Lower lobe of right lung (tissue), 2 donors: Measurements from ENCODE around the gene DCDC1. TPM values are rescaled to one million over a fixed set of nuclear protein-coding genes. Genes with fewer than 3 reads are reported as not detected.

Source experiments
- ATAC-seq, 2 donors: fragments of 200-7000 bp; cut with Tn5 transposase; one replicate each; pipeline ENCODE4 v1.9.1; 2020 to 2022; ENCODE audit warnings: mild to moderate bottlenecking in 2 of 2, moderate library complexity in 2 of 2
- DNase-seq: peaks from one replicate; pipeline ENCODE4 v3.0.0-alpha.2; 2020
- H3K27ac ChIP-seq: fragments of 200-600 bp; one replicate; pipeline ENCODE4 v1.8.0; 2022
- H3K27me3 ChIP-seq: fragments of 200-600 bp; one replicate; pipeline ENCODE4 v1.8.0; 2022; ENCODE audit warnings: low read depth
- H3K36me3 ChIP-seq: fragments of 200-600 bp; one replicate; pipeline ENCODE4 v1.8.0; 2022; ENCODE audit warnings: mild to moderate bottlenecking
- H3K4me1 ChIP-seq: fragments of 200-600 bp; one replicate; pipeline ENCODE4 v1.8.0; 2022
- H3K4me3 ChIP-seq: fragments of 200-600 bp; one replicate; pipeline ENCODE4 v1.8.0; 2022; ENCODE audit warnings: mild to moderate bottlenecking
- H3K9me3 ChIP-seq: fragments of 200-600 bp; one replicate; pipeline ENCODE4 v1.8.0; 2022
- CTCF ChIP-seq: fragments of 200-600 bp; IDR thresholded peaks from one replicate; pipeline ENCODE4 v1.8.0; 2022; ENCODE audit warnings: antibody characterized with exemption, mild to moderate bottlenecking
- intact Hi-C: fragments of 100-400 bp; cut with DNase I; formaldehyde crosslinking; loops from one replicate; pipeline ENCODE4 v1.11.0; 2022
- total RNA-seq: library from RNA; stranded (reverse); fragmentation: NEBNext Ultra II Directional; extraction: Animal tissue kit (Norgen Biotek cat#: 25700); gene quantifications from one replicate; pipeline ENCODE4 v1.2.1, GENCODE V29; 2021
- donor health status: DM: no; HTN: yes; CAD: no; lungs with severe emphysema.

DCDC1 gene
- total RNA-seq, 1 donor from 2014 or later, result 4.1 TPM

- ATAC-seq (no peak), DNase-seq (no peak)
- Histone ChIP-seq H3K4me3 (no peak overlapping the region), H3K27ac (no peak overlapping the region), H3K27me3 (no peaks in the 10 kb centered on the region), H3K36me3 (no peaks in the 10 kb centered on the region), H3K9me3 (peaks cover 4% of the 10 kb centered on the region), H3K4me1 (no peaks in the 10 kb centered on the region)
- intact Hi-C loops, result no loop called here
- TF ChIP-seq CTCF, result no peak
Measured at GRCh38 chr11:31050061-31050765, 319.3 kb downstream of the DCDC1 start.

- Histone ChIP-seq H3K27me3 (no peaks in the 10 kb centered on the region), H3K36me3 (no peaks in the 10 kb centered on the region), H3K4me3 (no peak overlapping the region), H3K27ac (no peak overlapping the region), H3K4me1 (no peaks in the 10 kb centered on the region), H3K9me3 (no peaks in the 10 kb centered on the region)
- intact Hi-C loops, result no loop called here
- DNase-seq (no peak), ATAC-seq (no peak)
- no peak for TF ChIP-seq CTCF
Measured at GRCh38 chr11:31045335-31045734, 324.2 kb downstream of the DCDC1 start.

- H3K9me3 ChIP-seq, result no peaks in the 10 kb centered on the region
- H3K4me1 ChIP-seq, result no peaks in the 10 kb centered on the region
- ATAC-seq (no peak), DNase-seq (no peak)
- H3K27me3 ChIP-seq, result no peaks in the 10 kb centered on the region
- no peak for TF ChIP-seq CTCF
- intact Hi-C loops, result no loop called here
- no peak overlapping the region for H3K4me3 ChIP-seq
- no peak overlapping the region for H3K27ac ChIP-seq
- H3K36me3 ChIP-seq, result no peaks in the 10 kb centered on the region
Measured at GRCh38 chr11:31030138-31030792, 339.3 kb downstream of the DCDC1 start.

- Histone ChIP-seq H3K36me3 (no peaks in the 10 kb centered on the region), H3K4me3 (no peak overlapping the region), H3K4me1 (no peaks in the 10 kb centered on the region), H3K27ac (no peak overlapping the region), H3K27me3 (no peaks in the 10 kb centered on the region), H3K9me3 (no peaks in the 10 kb centered on the region)
- ATAC-seq (no peak), DNase-seq (no peak)
- intact Hi-C loops, result no loop called here
- no peak for TF ChIP-seq CTCF
Measured at GRCh38 chr11:31026315-31026714, 343.2 kb downstream of the DCDC1 start.

GRCh38 chr11:31022080-31022479 is 347.5 kb downstream of the DCDC1 start:
- H3K4me3 ChIP-seq, result no peak overlapping the region
- DNase-seq, result no peak
- intact Hi-C loops, result no loop called here
- H3K27ac ChIP-seq, result no peak overlapping the region
- no peak for ATAC-seq
- H3K9me3 ChIP-seq, result no peaks in the 10 kb centered on the region
- no peak for TF ChIP-seq CTCF
- no peaks in the 10 kb centered on the region for H3K4me1 ChIP-seq
- H3K36me3 ChIP-seq, result no peaks in the 10 kb centered on the region
- H3K27me3 ChIP-seq, result no peaks in the 10 kb centered on the region
